Central memory CD4-positive, alpha-beta T cell (primary cell): Measurements from ENCODE around the gene ZYG11A.

Experiments used
- DNase-seq: peaks from one replicate; pipeline ENCODE4 v3.0.0; 2022

ZYG11A gene

DNA sequence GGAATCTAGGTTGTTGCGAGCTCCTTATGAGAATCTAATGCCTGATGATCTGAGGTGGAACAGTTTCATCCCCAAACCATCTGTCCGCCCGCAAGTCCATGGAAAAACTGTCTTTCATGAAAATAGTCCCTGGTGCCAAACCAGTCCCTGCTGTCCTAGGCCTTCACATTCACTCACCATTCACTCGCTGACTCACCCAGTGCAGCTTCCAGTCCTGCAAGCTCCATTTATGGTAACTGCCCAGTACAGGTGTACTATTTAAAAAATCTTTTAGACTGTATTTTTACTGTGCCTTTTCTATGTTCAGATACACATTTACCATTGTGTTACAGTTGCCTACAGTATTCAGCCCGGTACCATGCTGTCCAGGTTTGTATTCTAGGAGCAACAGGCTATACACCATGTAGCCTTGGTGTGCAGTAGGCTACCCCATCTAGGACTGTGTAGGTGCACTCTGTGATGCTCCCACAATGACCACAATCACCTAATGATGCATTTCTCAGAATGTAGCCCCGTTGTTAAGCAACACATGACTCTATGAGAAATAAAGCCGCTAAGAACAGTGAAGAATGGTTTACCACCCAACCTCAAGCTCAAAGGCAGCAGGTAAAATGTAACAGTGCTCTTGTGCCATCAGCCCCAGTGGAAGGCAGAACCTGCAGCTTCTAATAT is 76.6 kb downstream of the ZYG11A start:
- no peak for DNase-seq

- no peak for DNase-seq
These were observed 77.3 kb downstream of the ZYG11A start for GRCh38 chr1:52919723-52920483.

DNA sequence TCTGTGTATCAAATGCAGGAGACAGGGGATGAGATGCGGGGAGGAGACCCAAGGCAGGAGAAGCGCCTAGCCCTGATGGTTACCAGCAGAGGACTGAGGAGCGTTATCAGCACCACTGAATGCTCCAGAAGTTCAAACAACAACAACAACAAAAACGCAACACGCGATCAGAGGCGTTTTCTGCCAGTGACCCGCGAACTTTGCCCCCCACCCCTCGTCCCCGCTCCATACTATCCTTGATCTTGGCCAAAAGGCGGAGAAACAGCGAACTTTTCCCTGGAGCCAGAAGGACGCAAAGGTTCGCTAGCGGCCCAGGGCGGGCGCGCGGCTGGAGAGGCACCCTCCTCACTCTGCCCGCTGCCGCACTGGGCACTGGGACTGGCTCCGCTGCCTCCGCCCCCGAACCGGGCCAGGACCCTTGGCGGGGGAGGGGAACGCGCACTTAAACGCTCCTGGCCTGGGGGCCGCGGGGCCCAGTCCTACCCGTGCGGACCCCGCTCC is 78.3 kb downstream of the ZYG11A start:
- DNase-seq, result no peak

GRCh38 chr1:52925571-52926005 is 83.0 kb downstream of the ZYG11A start:
- no peak for DNase-seq

DNA sequence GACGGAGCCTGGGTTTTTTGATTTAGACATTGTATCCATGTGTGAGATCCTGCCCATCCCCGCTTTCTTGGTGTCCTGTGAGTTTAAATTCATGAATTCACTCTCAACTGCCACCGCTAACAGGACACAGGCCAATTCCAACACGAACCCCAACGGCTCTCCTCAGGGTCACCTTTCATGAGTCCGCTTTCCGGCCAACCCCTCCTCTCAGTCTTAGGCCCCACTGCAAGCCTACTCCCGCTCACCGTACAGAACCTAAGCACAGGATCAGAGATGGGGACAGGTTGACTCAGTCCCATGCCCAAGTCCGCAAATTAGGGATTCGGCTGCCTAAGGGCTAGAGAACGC is 84.3 kb downstream of the ZYG11A start:
- no peak for DNase-seq

- DNase-seq, result peak; percentile 70
These were observed 84.9 kb downstream of the ZYG11A start, which contains the start of gene SCP2 for GRCh38 chr1:52927212-52928014. TSS of gene SCP2 (plus strand) at chr1:52927276. CDS start at chr1:52927397, 121 bp downstream.

- DNase-seq, result no peak
These were observed 85.5 kb downstream of the ZYG11A start for GRCh38 chr1:52928015-52928404.

- no peak for DNase-seq
These were observed 86.5 kb downstream of the ZYG11A start for GRCh38 chr1:52929019-52929418.

DNA sequence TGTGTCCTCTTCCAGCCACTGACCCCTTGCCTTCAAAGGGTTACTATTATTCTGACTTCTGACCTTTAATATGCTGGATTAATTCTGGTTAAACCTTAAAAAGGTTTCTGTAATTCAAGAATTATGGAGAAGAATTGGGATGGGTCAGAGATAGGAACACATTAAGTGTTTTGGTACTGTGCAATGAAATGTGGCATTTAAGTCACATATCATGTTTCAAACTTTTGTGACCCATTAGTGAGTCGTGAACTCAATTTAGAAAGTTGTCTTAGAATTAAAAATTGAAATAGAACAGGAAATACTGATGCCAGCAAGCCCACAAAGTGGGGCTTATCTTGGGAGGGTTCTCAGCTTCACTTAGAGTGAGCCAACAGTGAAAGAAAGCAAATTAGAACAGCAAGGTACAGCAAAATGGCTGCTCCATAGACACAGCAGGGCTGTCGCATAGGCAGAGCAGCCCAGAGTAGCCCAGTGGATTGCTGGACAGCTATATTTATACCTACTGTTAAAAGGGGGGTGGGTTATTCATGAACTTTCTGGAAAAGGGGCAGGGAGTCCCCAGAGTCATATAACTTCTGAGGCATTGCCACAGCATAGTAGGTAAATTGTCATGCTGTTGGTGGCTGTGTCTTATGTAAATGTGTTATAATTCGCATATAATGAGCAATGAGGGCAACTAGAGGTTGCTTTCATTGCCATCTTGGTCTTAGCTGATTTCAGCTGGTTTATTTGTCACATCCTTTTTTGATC is 95.0 kb downstream of the ZYG11A start:
- no peak for DNase-seq

DNA sequence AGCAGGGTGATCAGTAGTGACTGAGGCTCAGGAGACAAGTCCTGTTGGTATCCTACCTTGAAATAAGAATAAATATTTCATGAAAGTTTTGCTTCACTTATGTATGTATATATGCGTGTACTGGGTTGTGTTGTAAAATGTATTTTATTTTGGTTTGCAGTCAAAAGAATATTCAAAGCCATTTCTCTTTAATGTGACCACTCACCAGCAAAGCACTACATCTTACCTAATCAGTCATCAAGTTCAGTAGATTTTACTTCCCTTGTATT is 95.6 kb downstream of the ZYG11A start:
- DNase-seq, result no peak

DNA sequence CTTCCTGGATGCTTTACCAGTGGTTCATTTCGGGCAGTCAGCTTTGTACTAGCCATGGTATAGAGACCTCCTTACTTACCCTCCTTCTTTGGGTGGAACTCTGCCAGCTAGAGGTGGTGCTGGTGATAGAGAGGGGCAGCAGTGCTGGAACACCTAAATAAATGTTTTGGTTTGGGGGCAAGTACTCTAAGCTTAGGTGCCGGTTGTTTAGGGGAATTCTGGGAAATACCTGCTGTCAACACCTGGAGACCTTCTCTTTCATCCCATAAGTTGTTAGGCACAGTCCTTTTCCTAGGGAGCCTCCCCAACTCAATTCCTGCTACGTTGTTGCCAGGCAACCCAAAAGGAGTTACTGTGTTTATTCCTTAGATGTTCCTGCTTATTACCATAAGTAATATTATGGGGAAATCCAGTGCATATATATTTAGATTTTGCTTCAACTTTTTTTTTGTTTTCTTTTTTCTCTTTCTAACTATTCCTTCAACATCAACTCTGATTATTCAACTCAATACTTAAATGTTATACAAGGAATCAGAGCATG is 101.4 kb downstream of the ZYG11A start:
- DNase-seq, result no peak

GRCh38 chr1:52944566-52944965 is 102.0 kb downstream of the ZYG11A start:
- DNase-seq, result no peak
